ENCODE data around the gene RAB44. TPM values are rescaled to one million over a fixed set of nuclear protein-coding genes. Genes with fewer than 3 reads are reported as not detected.
"Not testable (repeated sequence)": the region's sequence is repeated elsewhere in the genome, so short reads cannot be mapped to it uniquely, and the experiment has no call there.

Gene RAB44
- polyA plus RNA-seq, 3 donors = 0.03 to 0.04 (median 0.04) TPM

- no peak for DNase-seq (ENCODE audit: low read depth in 3 of 3, low spot score in 2 of 3)
These were observed 6.4 kb downstream of the RAB44 start for GRCh38 chr6:36703982-36704381.

GRCh38 chr6:36704961-36705577, 7.4 kb downstream of the RAB44 start:
- not testable (repeated sequence) for DNase-seq (ENCODE audit: low read depth in 3 of 3, low spot score in 2 of 3)

DNA sequence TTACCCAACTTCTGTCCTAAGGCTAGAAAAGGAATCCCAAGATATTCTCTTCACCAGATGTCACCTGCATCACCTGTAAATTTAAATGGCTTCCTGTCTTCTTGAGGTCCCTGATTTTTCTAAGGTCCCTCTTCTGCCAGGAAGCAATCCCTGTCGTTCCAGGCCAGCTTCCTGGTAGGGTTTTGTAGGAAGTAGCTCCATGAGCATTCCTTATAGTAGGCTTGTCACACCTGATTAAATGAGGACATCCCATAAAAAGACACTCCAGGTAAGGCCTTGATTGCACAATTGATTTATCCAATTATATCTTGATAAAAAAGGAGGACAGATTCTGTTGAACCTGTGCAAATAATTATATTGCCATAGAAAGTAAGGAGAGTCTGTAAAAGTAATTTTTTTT, 8.7 kb downstream of the RAB44 start:
- no peak for DNase-seq (ENCODE audit: low read depth in 3 of 3, low spot score in 2 of 3)

- DNase-seq (ENCODE audit: low read depth in 3 of 3, low spot score in 2 of 3) = no peak
These were observed 15.2 kb downstream of the RAB44 start for GRCh38 chr6:36712816-36713215.

DNA sequence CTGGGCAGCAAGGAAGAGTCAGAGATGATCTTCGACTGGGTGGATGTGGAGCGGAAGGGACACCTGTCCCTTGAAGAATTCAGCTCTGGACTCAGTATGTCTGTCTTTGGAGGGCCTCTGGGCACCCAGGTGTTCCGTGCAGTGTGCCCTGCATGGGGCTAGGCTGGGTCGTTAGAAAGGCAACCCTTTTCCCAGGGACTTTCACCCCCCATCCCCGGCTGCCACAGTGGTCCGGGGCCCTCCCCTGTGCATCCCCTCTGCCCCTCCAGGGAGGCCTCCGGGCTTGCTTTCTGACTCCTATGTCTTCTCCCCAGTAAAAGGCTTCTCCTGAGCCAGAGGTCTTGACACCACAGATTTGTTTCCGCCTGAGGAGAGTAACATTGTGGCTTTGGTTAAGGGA, 16.2 kb downstream of the RAB44 start:
- no peak for DNase-seq (ENCODE audit: low read depth in 3 of 3, low spot score in 2 of 3)

- no peak for DNase-seq (ENCODE audit: low read depth in 3 of 3, low spot score in 2 of 3)
These were observed 16.9 kb downstream of the RAB44 start for GRCh38 chr6:36714511-36714910.

- DNase-seq (ENCODE audit: low read depth in 3 of 3, low spot score in 2 of 3) = no peak
These were observed 17.8 kb downstream of the RAB44 start for GRCh38 chr6:36715469-36715868.

DNA sequence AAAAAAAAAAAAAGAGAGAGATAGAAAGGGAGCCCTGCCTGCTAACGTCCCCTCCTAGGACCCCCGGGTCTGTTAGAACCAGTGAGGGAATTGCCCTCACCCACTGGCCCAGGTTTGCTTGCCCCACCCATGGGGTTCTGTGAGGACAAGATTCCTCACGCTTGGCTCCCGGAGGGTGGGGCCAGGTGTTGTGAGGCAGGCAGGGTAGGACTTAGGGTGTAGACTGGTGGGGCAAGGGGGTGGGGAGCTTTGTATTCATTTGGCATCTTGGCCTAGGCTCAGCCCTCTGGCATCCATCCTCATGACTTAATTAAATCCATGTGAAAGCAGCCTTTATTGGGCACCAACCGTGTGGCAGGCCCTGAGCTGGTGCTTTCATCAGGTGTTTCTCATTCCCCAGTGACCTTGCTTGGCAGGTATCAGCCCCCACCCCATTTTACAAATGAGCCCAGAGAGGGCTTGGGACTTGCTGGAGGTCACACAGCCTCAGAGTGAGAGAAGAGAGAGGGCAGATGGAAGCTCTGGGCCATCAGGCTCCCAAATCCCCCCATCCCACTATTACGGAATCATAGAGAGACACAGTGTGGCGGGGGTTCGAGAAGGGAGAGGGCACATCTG, 19.0 kb downstream of the RAB44 start:
- DNase-seq (ENCODE audit: low read depth in 3 of 3, low spot score in 2 of 3) = no peak

DNA sequence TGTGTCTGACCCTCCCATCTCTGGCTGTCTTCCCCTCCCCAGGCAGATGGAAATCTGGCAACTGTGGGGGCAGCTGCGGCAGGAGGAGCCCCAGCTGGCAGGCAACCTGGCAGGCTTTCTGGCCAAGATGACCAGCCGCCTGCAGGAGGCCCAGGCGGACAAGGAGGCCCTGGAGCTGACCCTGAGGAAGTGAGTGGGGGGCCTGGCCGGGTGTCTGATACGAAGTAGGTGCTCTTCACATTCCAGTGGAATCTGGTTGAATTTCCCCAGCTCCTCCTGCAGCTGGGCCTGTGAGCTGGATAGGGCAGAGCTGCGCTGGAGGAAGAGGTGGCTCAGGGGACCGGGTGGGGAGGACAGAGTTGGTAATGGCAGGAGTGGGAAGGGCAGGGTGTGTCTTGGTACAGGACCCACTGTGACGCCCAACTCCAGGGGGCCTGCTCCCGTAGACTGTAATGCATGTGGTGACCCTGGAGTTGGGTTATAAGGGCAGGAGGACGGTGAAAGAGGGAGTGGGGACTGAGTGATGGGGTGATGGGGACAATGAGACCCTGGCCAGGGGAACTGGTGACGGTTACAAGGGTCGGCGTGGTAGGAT, 19.7 kb downstream of the RAB44 start:
- no peak for DNase-seq (ENCODE audit: low read depth in 3 of 3, low spot score in 2 of 3)

GRCh38 chr6:36717871-36718540, 20.4 kb downstream of the RAB44 start:
- DNase-seq (ENCODE audit: low read depth in 3 of 3, low spot score in 2 of 3) = no peak

- no peak for DNase-seq (ENCODE audit: low read depth in 3 of 3, low spot score in 2 of 3)
These were observed 20.9 kb downstream of the RAB44 start for GRCh38 chr6:36718560-36718959.

GRCh38 chr6:36719126-36719525, 21.5 kb downstream of the RAB44 start:
- no peak for DNase-seq (ENCODE audit: low read depth in 3 of 3, low spot score in 2 of 3)

GRCh38 chr6:36720251-36721141, 22.9 kb downstream of the RAB44 start:
- DNase-seq (ENCODE audit: low read depth in 3 of 3, low spot score in 2 of 3) = no peak

GRCh38 chr6:36721369-36722140, 23.9 kb downstream of the RAB44 start:
- no peak for DNase-seq (ENCODE audit: low read depth in 3 of 3, low spot score in 2 of 3)

DNA sequence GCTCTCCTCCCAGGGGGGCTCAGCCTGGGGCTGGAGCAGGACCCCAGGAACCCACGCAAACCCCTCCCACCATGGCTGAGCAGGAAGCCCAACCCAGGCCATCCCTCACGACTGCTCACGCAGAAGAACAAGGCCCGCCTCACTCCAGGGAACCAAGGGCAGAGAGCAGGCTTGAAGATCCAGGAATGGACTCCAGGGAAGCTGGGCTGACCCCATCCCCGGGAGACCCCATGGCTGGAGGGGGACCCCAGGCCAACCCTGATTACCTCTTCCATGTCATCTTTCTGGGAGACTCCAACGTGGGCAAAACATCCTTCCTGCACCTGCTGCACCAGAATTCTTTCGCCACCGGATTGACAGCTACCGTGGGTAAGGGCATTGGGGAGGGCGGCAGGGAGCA, 24.7 kb downstream of the RAB44 start:
- no peak for DNase-seq (ENCODE audit: low read depth in 3 of 3, low spot score in 2 of 3)

GRCh38 chr6:36722879-36723278, 25.3 kb downstream of the RAB44 start:
- no peak for DNase-seq (ENCODE audit: low read depth in 3 of 3, low spot score in 2 of 3)

GRCh38 chr6:36723992-36724391, 26.4 kb downstream of the RAB44 start:
- DNase-seq (ENCODE audit: low read depth in 3 of 3, low spot score in 2 of 3) = not testable (repeated sequence)

DNA sequence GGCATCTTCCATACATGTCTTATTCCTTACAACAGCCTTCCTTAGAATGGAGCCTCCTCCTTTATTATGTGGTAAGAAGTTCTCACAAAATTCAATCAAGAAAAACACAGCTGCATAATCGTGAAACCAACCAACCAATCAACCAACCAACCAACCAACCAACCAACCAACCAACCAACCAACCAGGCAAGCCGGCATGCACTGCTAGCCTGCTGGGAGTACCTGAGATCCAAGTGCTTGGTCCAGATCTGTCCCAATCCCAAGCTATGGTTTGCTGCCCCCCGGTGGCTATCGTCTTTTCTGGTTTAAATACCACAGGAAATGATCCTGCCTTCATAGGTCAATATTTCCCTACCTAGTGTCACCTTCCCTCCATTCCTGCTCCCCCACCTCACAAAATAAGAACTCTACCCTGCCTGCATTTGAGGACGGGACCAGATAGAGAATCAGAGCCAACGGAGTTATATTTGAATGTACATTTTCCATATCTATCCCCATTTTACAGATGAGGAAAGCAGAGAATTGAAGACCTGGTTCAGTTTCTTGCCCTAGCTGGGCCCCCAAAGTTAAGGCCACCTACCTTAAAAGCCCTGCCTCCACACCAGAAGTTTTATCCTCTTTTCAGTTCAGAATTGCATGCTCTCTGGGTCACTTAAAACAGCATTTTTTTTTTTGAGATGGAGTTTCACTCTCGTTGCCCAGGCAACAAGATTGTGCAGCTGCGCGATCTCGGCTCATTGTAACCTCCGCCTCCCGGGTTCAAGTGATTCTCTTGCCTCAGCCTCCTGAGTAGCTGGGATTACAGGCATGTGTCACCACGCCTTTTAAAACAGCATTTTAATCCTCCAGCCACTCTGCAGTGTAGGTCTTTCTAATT, 27.1 kb downstream of the RAB44 start:
- no peak for DNase-seq (ENCODE audit: low read depth in 3 of 3, low spot score in 2 of 3)

GRCh38 chr6:36725581-36725980, 28.0 kb downstream of the RAB44 start:
- no peak for DNase-seq (ENCODE audit: low read depth in 3 of 3, low spot score in 2 of 3)

Data from right renal cortex interstitium (tissue), 3 donors.